ENCODE measurements around the gene TACC3. TPM values are rescaled to one million over a fixed set of nuclear protein-coding genes. Genes with fewer than 3 reads are reported as not detected.
A peak's percentile ranks its signal among the peaks of the same experiment; 100 is the strongest.

The TACC3 gene
- total RNA-seq, 1 donor from 2014 or later: 13.9 TPM

- DNase-seq (ENCODE audit: low read depth): no peak
These were observed 12.7 kb upstream of the TACC3 start for GRCh38 chr4:1708581-1708980.

GRCh38 chr4:1711055-1711570 lies 10.2 kb upstream of the TACC3 start:
- no peak for TF ChIP-seq CTCF (IDR thresholded peaks at IDR 0.05; ENCODE audit: insufficient read depth, low read length, poor library complexity, severe bottlenecking)
- Histone ChIP-seq H3K27me3 (ENCODE audit: control insufficient read depth, insufficient read depth, low read length) (no peaks in the 10 kb centered on the region), H3K4me3 (ENCODE audit: low read depth, low read length) (peak overlapping the region; percentile 59), H3K36me3 (ENCODE audit: control insufficient read depth, insufficient read depth, low read length) (no peaks in the 10 kb centered on the region)
- no peak for DNase-seq (ENCODE audit: low read depth)

More at GRCh38 chr4:1708581-1708980, 12.7 kb upstream of the TACC3 start:
- TF ChIP-seq CTCF (IDR thresholded peaks at IDR 0.05; ENCODE audit: insufficient read depth, low read length, poor library complexity, severe bottlenecking): no peak
- H3K36me3 ChIP-seq (ENCODE audit: control insufficient read depth, insufficient read depth, low read length): no peaks in the 10 kb centered on the region
- no peaks in the 10 kb centered on the region for H3K27me3 ChIP-seq (ENCODE audit: control insufficient read depth, insufficient read depth, low read length)
- no peak overlapping the region for H3K4me3 ChIP-seq (ENCODE audit: low read depth, low read length)

DNA sequence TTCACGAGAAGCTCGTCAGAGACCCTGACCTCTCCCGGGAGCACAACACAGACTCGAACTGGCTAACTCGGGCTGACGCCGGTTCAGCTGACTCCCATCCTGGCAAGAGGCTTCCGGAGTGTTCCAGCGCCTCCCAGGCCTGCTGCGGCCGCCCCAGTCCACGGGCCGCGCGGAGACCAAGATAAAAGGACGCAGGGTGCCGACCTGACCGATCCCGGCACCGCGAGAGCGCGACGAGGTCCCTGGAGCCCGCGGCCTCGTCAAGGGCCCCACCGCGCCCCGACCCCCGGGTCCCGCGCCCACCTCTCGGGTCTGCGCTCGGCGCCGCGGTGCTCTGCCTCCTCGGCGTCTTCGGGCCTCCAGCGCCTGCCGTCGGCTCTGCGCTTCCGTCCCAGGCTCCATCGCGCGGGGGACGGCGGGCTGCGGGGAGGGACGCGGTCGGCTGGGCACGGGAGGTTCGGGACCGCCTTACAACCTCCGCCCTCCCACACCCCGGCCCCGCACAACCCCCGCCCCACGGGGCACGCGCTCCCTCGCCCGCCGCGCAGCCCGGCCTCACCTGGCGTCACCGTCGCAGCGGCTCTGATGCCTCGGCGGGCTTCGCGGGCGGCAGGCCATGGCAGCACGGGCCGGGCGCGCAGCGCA lies 9.6 kb upstream of the TACC3 start:
- TF ChIP-seq CTCF (IDR thresholded peaks at IDR 0.05; ENCODE audit: insufficient read depth, low read length, poor library complexity, severe bottlenecking): no peak
- no peak for DNase-seq (ENCODE audit: low read depth)
- Histone ChIP-seq H3K36me3 (ENCODE audit: control insufficient read depth, insufficient read depth, low read length) (no peaks in the 10 kb centered on the region), H3K27me3 (ENCODE audit: control insufficient read depth, insufficient read depth, low read length) (no peaks in the 10 kb centered on the region), H3K4me3 (ENCODE audit: low read depth, low read length) (peak overlapping the region; percentile 59)

DNA sequence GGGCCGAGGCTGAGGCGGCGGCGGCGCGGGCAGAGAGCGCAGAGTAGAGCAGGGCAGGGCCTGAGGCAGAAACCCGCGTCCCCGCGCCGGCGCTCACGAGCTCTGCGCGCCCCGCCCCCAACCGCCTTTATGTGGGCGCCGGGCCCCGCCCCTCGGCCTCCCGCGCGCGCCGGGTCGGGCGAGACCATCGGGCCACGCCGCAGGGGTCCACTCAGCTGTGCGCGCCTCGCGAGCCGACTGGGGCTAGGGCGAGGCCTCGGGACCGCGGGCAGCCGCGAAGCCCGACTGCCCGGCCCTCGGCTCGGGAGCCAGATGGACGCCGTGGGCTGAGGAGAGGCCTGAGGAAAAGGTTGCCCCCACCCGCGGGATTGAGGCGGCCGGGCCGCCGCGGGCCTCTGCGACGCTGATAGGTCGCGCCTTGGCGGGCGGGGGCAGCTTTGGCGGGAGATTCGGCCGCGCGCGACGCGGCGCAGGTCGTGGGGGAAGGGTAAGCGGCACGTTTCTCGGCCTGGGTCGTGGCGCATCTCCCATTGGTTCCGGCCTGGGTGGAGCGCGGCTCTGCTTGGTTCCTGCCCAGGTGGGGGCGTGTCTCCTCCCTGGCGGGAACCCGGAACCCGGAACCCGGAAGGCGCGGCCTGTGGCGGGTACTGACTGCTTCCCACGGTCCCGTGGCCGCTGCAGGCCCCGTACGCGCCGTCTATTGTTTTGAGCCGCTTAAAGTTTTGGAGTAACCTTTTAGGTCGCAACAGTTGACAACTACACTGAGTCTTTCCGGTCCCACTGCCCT lies 8.9 kb upstream of the TACC3 start, which contains the start of gene SLBP:
SLBP (minus strand) TSS at position 104 of the 787 bp plus-strand sequence. CDS start 131 bp downstream, outside the sequence.
- peak; percentile 65 for DNase-seq (ENCODE audit: low read depth)
- Histone ChIP-seq H3K27me3 (ENCODE audit: control insufficient read depth, insufficient read depth, low read length) (no peaks in the 10 kb centered on the region), H3K4me3 (ENCODE audit: low read depth, low read length) (peak within 1 kb of the TSS; percentile 59), H3K36me3 (ENCODE audit: control insufficient read depth, insufficient read depth, low read length) (no peaks in the 10 kb centered on the region)
- no peak for TF ChIP-seq CTCF (IDR thresholded peaks at IDR 0.05; ENCODE audit: insufficient read depth, low read length, poor library complexity, severe bottlenecking)

DNA sequence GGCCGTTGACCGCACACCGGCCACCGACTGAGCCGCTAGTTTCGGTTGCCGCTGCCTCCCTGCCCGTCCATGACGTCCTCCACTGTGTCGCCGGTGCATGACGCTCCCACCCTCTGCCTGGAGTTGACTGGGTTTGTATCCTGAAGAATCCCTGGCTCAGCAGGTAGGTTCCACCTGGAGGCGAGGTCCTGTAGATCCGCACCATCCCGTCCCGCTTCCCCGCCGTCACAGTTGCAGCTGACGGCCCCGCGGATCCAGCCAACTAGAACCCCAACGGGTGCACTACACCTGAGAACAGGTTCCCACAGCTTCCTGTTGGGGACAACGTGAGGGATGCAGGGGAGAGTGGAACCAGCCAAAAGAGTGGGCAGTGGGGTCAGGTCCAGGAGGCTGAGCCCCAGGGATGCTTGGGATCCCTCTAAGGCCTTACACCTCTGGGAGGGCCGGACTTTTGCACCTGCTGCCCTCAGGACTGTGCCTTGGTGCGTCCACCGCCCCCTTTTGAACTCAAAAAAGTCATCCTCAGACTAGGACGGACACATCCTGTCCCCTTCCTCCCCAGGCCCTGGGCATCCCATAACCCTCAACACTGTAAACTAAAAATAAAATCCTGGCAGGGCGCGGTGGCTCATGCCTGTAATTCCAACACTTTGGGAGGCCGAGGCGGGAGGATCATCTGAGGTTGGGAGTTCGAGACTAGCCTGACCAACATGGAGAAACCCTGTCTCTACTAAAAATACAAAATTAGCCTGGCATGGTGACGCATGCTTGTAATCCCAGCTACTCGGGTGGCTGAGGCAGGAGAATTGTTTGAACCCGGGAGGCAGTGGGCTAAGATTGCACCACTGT lies 8.1 kb upstream of the TACC3 start:
- H3K4me3 ChIP-seq (ENCODE audit: low read depth, low read length): peak overlapping the region; percentile 59
- DNase-seq (ENCODE audit: low read depth): no peak
- no peak for TF ChIP-seq CTCF (IDR thresholded peaks at IDR 0.05; ENCODE audit: insufficient read depth, low read length, poor library complexity, severe bottlenecking)

More for the DNA sequence above, 8.1 kb upstream of the TACC3 start:
- H3K27me3 ChIP-seq (ENCODE audit: control insufficient read depth, insufficient read depth, low read length): no peaks in the 10 kb centered on the region
- H3K36me3 ChIP-seq (ENCODE audit: control insufficient read depth, insufficient read depth, low read length): no peaks in the 10 kb centered on the region
